GM12878 (cell line): ENCODE measurements around the gene USP46. TPM values are rescaled to one million over a fixed set of nuclear protein-coding genes. Genes with fewer than 3 reads are reported as not detected.

ENCODE experiments used
- ATAC-seq: fragments of 200-7000 bp; cut with Tn5 transposase; 3 replicates; pipeline ENCODE4 v1.9.1; 2020; ENCODE audit warnings: mild to moderate bottlenecking, moderate library complexity
- BruUV-seq: library from RNA; stranded (reverse); fragments of 400-500 nt; replicated peaks from 2 replicates; lab custom pipeline; 2021; lab: Mats Ljungman, UMichigan
- CTCF ChIA-PET: fragments of 300-600 bp; sonication (Branson Sonifier 250); formaldehyde crosslinking; extraction: SDS; loops from one replicate; lab custom pipeline; 2021; ENCODE audit warnings: inconsistent platforms; lab: Yijun Ruan, JAX
- POLR2A ChIA-PET: fragments of 350-600 bp; formaldehyde crosslinking; extraction: SDS; loops from one replicate; lab custom pipeline; 2021; ENCODE audit warnings: inconsistent platforms; lab: Charles Lee
- RAD21 ChIA-PET: fragments of 300-600 bp; sonication (Branson Sonifier 250); formaldehyde crosslinking; loops from one replicate; lab custom pipeline; 2023; ENCODE audit warnings: antibody characterized with exemption; ENCODE audit not compliant: unreplicated experiment; lab: Charles Lee
- SMC1A ChIA-PET: fragments of 300-600 bp; sonication (Branson Sonifier 250); formaldehyde crosslinking; loops from one replicate; lab custom pipeline; 2023; ENCODE audit not compliant: unreplicated experiment, uncharacterized antibody; lab: Charles Lee
- DNase-seq: peaks from one replicate; pipeline ENCODE4 v3.0.0-alpha.2; 2011; ENCODE audit warnings: low read depth, low spot score
- FAIRE-seq: peaks from 3 replicates; lab custom pipeline; 2011; peaks lifted over from hg19 to GRCh38; lab: Jason Lieb, UNC
- H2AFZ ChIP-seq: 2 replicates; pipeline ENCODE4 v1.6.0; 2011; ENCODE audit warnings: low read depth, low read length, control low read depth; ENCODE audit not compliant: control insufficient read depth
- H3K27ac ChIP-seq: 2 replicates; pipeline ENCODE4 v1.5.1; 2011; ENCODE audit warnings: control low read depth; ENCODE audit not compliant: control insufficient read depth, insufficient read depth
- H3K27me3 ChIP-seq, 2 experiments: replicated peaks in 1 of 2; 2 replicates each; pipeline versions ENCODE4 v1.6.0 to v1.6.1; 2011; ENCODE audit warnings: low read length in 1 of 2; ENCODE audit not compliant: control insufficient read depth in 2 of 2, insufficient read depth in 2 of 2
- H3K36me3 ChIP-seq, 2 experiments: 2 replicates each; pipeline ENCODE4 v1.5.1; 2011; ENCODE audit warnings: low read length in 1 of 2; ENCODE audit not compliant: control insufficient read depth in 2 of 2, insufficient read depth in 2 of 2
- H3K4me1 ChIP-seq: 2 replicates; pipeline ENCODE4 v1.6.1; 2011; ENCODE audit warnings: mild to moderate bottlenecking, low read length, moderate library complexity, mixed read lengths; ENCODE audit not compliant: control insufficient read depth, insufficient read depth
- H3K4me2 ChIP-seq: 2 replicates; pipeline ENCODE4 v1.6.0; 2011; ENCODE audit warnings: control low read depth; ENCODE audit not compliant: control insufficient read depth, insufficient read depth
- H3K4me3 ChIP-seq: fragments of 200-600 bp; sonication (generic); 2 replicates; pipeline ENCODE4 v1.5.1; 2016
- H3K79me2 ChIP-seq: 2 replicates; pipeline ENCODE4 v1.6.0; 2011; ENCODE audit warnings: low read length; ENCODE audit not compliant: control insufficient read depth, insufficient read depth
- H3K9ac ChIP-seq: 2 replicates; pipeline ENCODE4 v1.8.0; 2011; ENCODE audit warnings: low read length, control low read depth, mixed read lengths; ENCODE audit not compliant: control insufficient read depth, insufficient read depth
- H3K9me3 ChIP-seq: replicated peaks from 3 replicates; pipeline ENCODE4 v1.5.1; 2011; ENCODE audit warnings: mild to moderate bottlenecking, low read length; ENCODE audit not compliant: control insufficient read depth, insufficient read depth
- H4K20me1 ChIP-seq: 2 replicates; pipeline ENCODE4 v1.6.0; 2011; ENCODE audit not compliant: control insufficient read depth, insufficient read depth
- CTCF ChIP-seq, 3 experiments: IDR thresholded peaks in 2 of 3; conservative IDR thresholded peaks in 1 of 3; 2 replicates each; pipeline ENCODE4 v1.5.1; 2011; ENCODE audit warnings: low read depth in 3 of 3, low read length in 3 of 3, mild to moderate bottlenecking in 3 of 3, control low read depth in 2 of 3, moderate library complexity in 2 of 3, inconsistent platforms in 1 of 3, mixed read lengths in 1 of 3; ENCODE audit not compliant: control insufficient read depth in 2 of 3, insufficient read depth in 1 of 3; ENCODE audit errors: extremely low read depth in 1 of 3
- SMAD1 ChIP-seq: fragments of 450-650 bp; IDR thresholded peaks from 2 replicates; pipeline ENCODE4 v1.6.1; 2018; ENCODE audit warnings: mild to moderate bottlenecking, low read depth; ENCODE audit not compliant: partially characterized antibody
- USF1 ChIP-seq: IDR thresholded peaks from 2 replicates; pipeline ENCODE4 v1.6.1; 2011; ENCODE audit warnings: borderline replicate concordance, low read depth, mild to moderate bottlenecking, moderate library complexity, mixed read lengths, low read length; ENCODE audit not compliant: insufficient read depth; ENCODE audit errors: extremely low read length
- WGBS: methylation state at CpG from one replicate; pipeline ENCODE4 v1.1.6; 2016; ENCODE audit warnings: low lambda C conversion rate; ENCODE audit not compliant: insufficient replicate concordance, insufficient coverage; ENCODE audit errors: missing lambda C conversion rate; 5-methylcytosine and 5-hydroxymethylcytosine counted together
- in situ Hi-C: fragments of 300-500 bp; cut with MboI; formaldehyde crosslinking; loops from 9 replicates; pipeline ENCODE4 v1.14.3; 2018; ENCODE audit warnings: mixed read lengths
- intact Hi-C: fragments of 100-400 bp; cut with micrococcal nuclease; formaldehyde crosslinking; loops from one replicate; pipeline ENCODE4 v1.14.2; 2022; ENCODE audit not compliant: unreplicated experiment
- polyA plus RNA-seq, 11 experiments: library from polyadenylated mRNA; depleted of rRNA in 4 of 11; unstranded in 6 of 11; stranded (reverse) in 5 of 11; fragments of >200 nt; fragmentation: Nextera tagmentation in 4 of 11; fragmentation: Illumina TruSeq in 1 of 11; extraction: Ambion mirVana in 4 of 11; extraction: Trizol in 1 of 11; gene quantifications; 1 replicate in 1 of 11; 2 replicates in 10 of 11; pipeline versions ENCODE4 v1.2.1 to v1.2.3, GENCODE V29; 2011 to 2016; ENCODE audit warnings: inconsistent platforms in 2 of 11, missing spikeins in 2 of 11, low read depth in 1 of 11
- total RNA-seq, 4 experiments: library from RNA; depleted of rRNA in 3 of 4; stranded (reverse); fragments of >200 nt in 3 of 4; fragmentation: Illumina TruSeq in 1 of 4; extraction: Trizol in 1 of 4; gene quantifications; 2 replicates each; pipeline versions ENCODE4 v1.2.1 to v1.2.3, GENCODE V29; 2013 to 2021

USP46 gene
- total and polyA plus RNA-seq, 10 of the 15 experiments (the other 5 are each of a cell fraction or from before 2014, with no cell fraction given), result 5.3 to 20.1 (median 12.0) TPM

GRCh38 chr4:52637116-52637515, 22.0 kb downstream of the USP46 start:
- Histone ChIP-seq H3K4me3 (no peak overlapping the region), H3K4me2 (no peak overlapping the region), H2AFZ (no peak overlapping the region), H3K27me3 (no peaks in the 10 kb centered on the region), H3K9me3 (no peaks in the 10 kb centered on the region), H3K4me1 (peaks cover 22% of the 10 kb centered on the region), H3K79me2 (peaks cover 34% of the 10 kb centered on the region), H3K36me3 (0 out of 4 replicates have a peak, but pooled peaks cover 0 to 4% of the 10 kb centered on the region in 2 experiments), H3K27ac (peak overlapping the region; percentile 20; the same call in 1 of the 2 replicates), H3K9ac (no peak overlapping the region), H4K20me1 (no peaks in the 10 kb centered on the region)
- FAIRE-seq, result no peak
- CTCF ChIA-PET, result no interaction called here
- TF ChIP-seq USF1, result no peak
- no peak for TF ChIP-seq CTCF (IDR thresholded peaks at IDR 0.05 in 2 of 3, conservative IDR thresholded peaks at IDR 0.05 in 1 of 3; ENCODE audit: control insufficient read depth in 2 of 3, extremely low read depth in 1 of 3, insufficient read depth in 1 of 3, low read depth in 3 of 3, low read length in 3 of 3)
- TF ChIP-seq SMAD1, result no peak
- 80% methylated on average over 2 of the region's 2 CpGs for WGBS
- SMC1A ChIA-PET, result no interaction called here
- RAD21 ChIA-PET, result no interaction called here
- POLR2A ChIA-PET, result interaction anchor here (0.8 kb wide), 1 partner anchor 10 kb away, joined by 3 read pairs; no protein-coding TSS in a partner anchor
- BruUV-seq, result no TSS peak
- in situ Hi-C loops, result no loop called here
- intact Hi-C loops, result no loop called here
- no peak for DNase-seq
- no peak for ATAC-seq
